A673 (cell line): ENCODE measurements around the gene DDX59.

Experiments used
- CTCF ChIP-seq: fragments of 300-800, 200-600 bp; sonication (generic); conservative IDR thresholded peaks from 2 replicates; pipeline ENCODE4 v1.5.1; 2017; ENCODE audit warnings: low read depth, mild to moderate bottlenecking, antibody characterized with exemption, low read length, moderate library complexity, mixed read lengths
- EZH2 ChIP-seq: fragments of 200-600 bp; sonication (generic); IDR thresholded peaks from 2 replicates; pipeline ENCODE4 v1.6.1; 2017; ENCODE audit warnings: borderline replicate concordance, low read depth, mild to moderate bottlenecking, mixed read lengths, antibody characterized with exemption, low read length; ENCODE audit not compliant: poor library complexity, severe bottlenecking

GRCh38 chr1:200625381-200625824 lies 44.3 kb downstream of the DDX59 start:
- no peak for TF ChIP-seq CTCF
- no peak for TF ChIP-seq EZH2
